HCT116 (cell line): ENCODE measurements around the gene ABCC2. TPM values are rescaled to one million over a fixed set of nuclear protein-coding genes. Genes with fewer than 3 reads are reported as not detected.

Experiments used
- ATAC-seq: fragments of 200-7000 bp; cut with Tn5 transposase; 2 replicates; pipeline ENCODE4 v1.9.1; 2020; ENCODE audit warnings: mild to moderate bottlenecking, moderate library complexity
- BruUV-seq: library from RNA; stranded (reverse); fragments of 400-500 nt; replicated peaks from 2 replicates; lab custom pipeline; 2021; lab: Mats Ljungman, UMichigan
- CTCF ChIA-PET: fragments of 300-600 bp; sonication (Branson Sonifier 250); formaldehyde crosslinking; loops from one replicate; lab custom pipeline; 2021; ENCODE audit warnings: antibody characterized with exemption; lab: Charles Lee
- POLR2A ChIA-PET: fragments of 300-600, 350-600 bp; sonication (Branson Sonifier 250); formaldehyde crosslinking; loops from one replicate; lab custom pipeline; 2021; ENCODE audit warnings: antibody characterized with exemption; lab: Charles Lee
- RAD21 ChIA-PET, 2 experiments: fragments of 300-600 bp; sonication (Branson Sonifier 250); formaldehyde crosslinking; loops; one replicate each; lab custom pipeline; 2023; ENCODE audit warnings: low total read pairs in 2 of 2; ENCODE audit not compliant: uncharacterized antibody in 2 of 2, unreplicated experiment in 2 of 2, low non-redundant PET in 1 of 2; lab: Charles Lee
- DNase-seq: peaks from one replicate; pipeline ENCODE4 v3.0.0-alpha.2; 2010; ENCODE audit warnings: low read depth, low spot score
- H2AFZ ChIP-seq: fragments of 200-600 bp; shearing (Covaris generic), sonication (generic); 2 replicates; pipeline ENCODE4 v1.6.1; 2017; ENCODE audit warnings: low read depth, mixed run types, mixed read lengths, antibody characterized with exemption, low read length; ENCODE audit not compliant: poor library complexity, severe bottlenecking
- H3K27ac ChIP-seq: 2 replicates; pipeline ENCODE4 v1.5.1; 2012; ENCODE audit warnings: low read depth, low read length
- H3K27me3 ChIP-seq: fragments of 200-600 bp; sonication (generic); 2 replicates; pipeline ENCODE4 v1.6.1; 2016; ENCODE audit warnings: mixed run types, low read length, mixed read lengths; ENCODE audit not compliant: insufficient read depth
- H3K36me3 ChIP-seq, 2 experiments: fragments of 200-500 bp in 1 of 2; fragments of 200-600 bp in 1 of 2; sonication (Bioruptor generic) in 1 of 2; sonication (generic) in 1 of 2; 2 replicates each; pipeline versions ENCODE4 v1.5.1 to v1.6.1; 2014 to 2016; ENCODE audit warnings: low read length in 2 of 2, inconsistent platforms in 1 of 2, mixed read lengths in 1 of 2, mixed run types in 1 of 2; ENCODE audit not compliant: insufficient read depth in 2 of 2, control insufficient read depth in 1 of 2
- H3K4me1 ChIP-seq, 2 experiments: fragments of 200-600 bp in 1 of 2; sonication (generic) in 1 of 2; 2 replicates each; pipeline versions ENCODE4 v1.5.1 to v1.6.1; 2012 to 2017; ENCODE audit warnings: low read length in 2 of 2, inconsistent platforms in 1 of 2, mild to moderate bottlenecking in 1 of 2, mixed read lengths in 1 of 2, mixed run types in 1 of 2, moderate library complexity in 1 of 2; ENCODE audit not compliant: insufficient read depth in 2 of 2, control insufficient read depth in 1 of 2
- H3K4me2 ChIP-seq: fragments of 200-600 bp; sonication (generic); 2 replicates; pipeline ENCODE4 v1.6.1; 2017; ENCODE audit warnings: mixed run types, low read length, mixed read lengths
- H3K4me3 ChIP-seq, 2 experiments: fragments of 200-600 bp in 1 of 2; sonication (generic) in 1 of 2; replicated peaks in 1 of 2; 2 replicates each; pipeline ENCODE4 v1.5.1; 2011 to 2016; ENCODE audit warnings: low read length in 2 of 2, control low read depth in 1 of 2, low read depth in 1 of 2, mild to moderate bottlenecking in 1 of 2, mixed read lengths in 1 of 2, mixed run types in 1 of 2
- H3K79me2 ChIP-seq: fragments of 200-600 bp; sonication (generic); 2 replicates; pipeline ENCODE4 v1.6.1; 2017; ENCODE audit warnings: mild to moderate bottlenecking, mixed run types, low read length, moderate library complexity, mixed read lengths; ENCODE audit not compliant: insufficient read depth
- H3K9ac ChIP-seq: fragments of 200-600 bp; sonication (generic); 2 replicates; pipeline ENCODE4 v1.6.1; 2016; ENCODE audit warnings: low read length, mixed read lengths
- H3K9me2 ChIP-seq: fragments of 200-600 bp; sonication (generic), shearing (Covaris generic); 2 replicates; pipeline ENCODE4 v1.6.1; 2017; ENCODE audit warnings: mixed run types, mild to moderate bottlenecking, moderate library complexity; ENCODE audit not compliant: insufficient read depth
- H3K9me3 ChIP-seq, 2 experiments: fragments of 200-500 bp in 1 of 2; fragments of 200-600 bp in 1 of 2; sonication (Bioruptor generic) in 1 of 2; sonication (generic) in 1 of 2; 2 replicates each; pipeline ENCODE4 v1.6.1; 2014 to 2017; ENCODE audit warnings: low read length in 2 of 2, mixed read lengths in 2 of 2, inconsistent platforms in 1 of 2, low read depth in 1 of 2, mild to moderate bottlenecking in 1 of 2, mixed run types in 1 of 2, moderate library complexity in 1 of 2; ENCODE audit not compliant: control insufficient read depth in 1 of 2, insufficient read depth in 1 of 2
- H4K20me1 ChIP-seq: fragments of 200-600 bp; sonication (generic), shearing (Covaris generic); 2 replicates; pipeline ENCODE4 v1.6.1; 2017; ENCODE audit warnings: mixed run types, mild to moderate bottlenecking, moderate library complexity; ENCODE audit not compliant: insufficient read depth
- CBX3 ChIP-seq: IDR thresholded peaks from 2 replicates; pipeline ENCODE4 v1.6.1; 2012; ENCODE audit warnings: low read depth
- ELF1 ChIP-seq: IDR thresholded peaks from 2 replicates; pipeline ENCODE4 v1.6.1; 2012; ENCODE audit warnings: low read depth, borderline replicate concordance
- EZH2 ChIP-seq: fragments of 200-600 bp; sonication (generic); IDR thresholded peaks from 2 replicates; pipeline ENCODE4 v1.6.1; 2017; ENCODE audit warnings: antibody characterized with exemption, mixed run types
- EZH2phosphoT487 ChIP-seq: fragments of 200-600 bp; IDR thresholded peaks from 2 replicates; pipeline ENCODE4 v1.6.1; 2018; ENCODE audit warnings: antibody characterized with exemption, borderline replicate concordance
- FOSL1 ChIP-seq: IDR thresholded peaks from 2 replicates; pipeline ENCODE4 v1.6.1; 2012; ENCODE audit warnings: low read depth
- JUND ChIP-seq: IDR thresholded peaks from 2 replicates; pipeline ENCODE4 v1.6.1; 2012
- POLR2A ChIP-seq: IDR thresholded peaks from 2 replicates; pipeline ENCODE4 v1.7.0; 2011; ENCODE audit warnings: borderline replicate concordance; ENCODE audit not compliant: insufficient read depth, insufficient read length; ENCODE audit errors: extremely low read depth
- POLR2AphosphoS5 ChIP-seq: IDR thresholded peaks from 2 replicates; pipeline ENCODE4 v1.6.1; 2011; ENCODE audit warnings: mild to moderate bottlenecking, low read depth, low read length, moderate library complexity
- RAD21 ChIP-seq: IDR thresholded peaks from 2 replicates; pipeline ENCODE4 v1.6.1; 2012; ENCODE audit warnings: low read depth, mild to moderate bottlenecking
- SIN3A ChIP-seq: IDR thresholded peaks from 2 replicates; pipeline ENCODE4 v1.6.1; 2012; ENCODE audit warnings: low read depth
- SP1 ChIP-seq: IDR thresholded peaks from 2 replicates; pipeline ENCODE4 v1.6.1; 2012; ENCODE audit warnings: low read depth
- TCF7L2 ChIP-seq: IDR thresholded peaks from 2 replicates; pipeline ENCODE4 v1.7.0; 2011; ENCODE audit warnings: borderline replicate concordance, inconsistent platforms; ENCODE audit not compliant: insufficient read depth, insufficient read length; ENCODE audit errors: extremely low read depth
- YY1 ChIP-seq: IDR thresholded peaks from 2 replicates; pipeline ENCODE4 v1.6.1; 2011; ENCODE audit warnings: low read length, low read depth, moderate library complexity, mild to moderate bottlenecking; ENCODE audit not compliant: insufficient replicate concordance; ENCODE audit errors: extremely low read depth
- ZFX ChIP-seq: fragments of 450-650 bp; IDR thresholded peaks from 2 replicates; pipeline ENCODE4 v1.6.1; 2017
- ZNF274 ChIP-seq: fragments of 200-500 bp; sonication (Bioruptor generic); IDR thresholded peaks from 2 replicates; pipeline ENCODE4 v1.6.1; 2014; ENCODE audit warnings: mild to moderate bottlenecking, low read depth, low read length, inconsistent platforms
- intact Hi-C: fragments of 100-400 bp; cut with micrococcal nuclease; formaldehyde crosslinking; loops from 2 replicates; pipeline ENCODE4 v1.10.0; 2022
- total RNA-seq: library from RNA; stranded (reverse); gene quantifications from one replicate; pipeline ENCODE4 v1.2.1, GENCODE V29; 2021; ENCODE audit not compliant: unreplicated experiment
- TF ChIP-seq, protein P1 (sequence below): IDR thresholded peaks from 2 replicates; pipeline ENCODE4 v1.6.1; 2012
- TF ChIP-seq, protein P2 (sequence below): IDR thresholded peaks from 2 replicates; pipeline ENCODE4 v1.6.1; 2011; ENCODE audit warnings: mild to moderate bottlenecking, low read length, moderate library complexity; ENCODE audit not compliant: insufficient replicate concordance; ENCODE audit errors: extremely low read depth
- TF ChIP-seq, protein P3 (sequence below), 3 experiments: fragments of 200-600 bp in 1 of 3; sonication (generic) in 1 of 3; IDR thresholded peaks in 2 of 3; conservative IDR thresholded peaks in 1 of 3; 2 replicates each; pipeline ENCODE4 v1.5.1; 2012 to 2017; ENCODE audit warnings: low read depth in 2 of 3, low read length in 2 of 3, antibody characterized with exemption in 1 of 3, borderline replicate concordance in 1 of 3, control low read depth in 1 of 3, mild to moderate bottlenecking in 1 of 3, mixed read lengths in 1 of 3, mixed run types in 1 of 3, moderate library complexity in 1 of 3; ENCODE audit not compliant: insufficient read depth in 1 of 3

The ABCC2 gene
- total RNA-seq, 1 experiment from 2014 or later, result 88.2 TPM

DNA sequence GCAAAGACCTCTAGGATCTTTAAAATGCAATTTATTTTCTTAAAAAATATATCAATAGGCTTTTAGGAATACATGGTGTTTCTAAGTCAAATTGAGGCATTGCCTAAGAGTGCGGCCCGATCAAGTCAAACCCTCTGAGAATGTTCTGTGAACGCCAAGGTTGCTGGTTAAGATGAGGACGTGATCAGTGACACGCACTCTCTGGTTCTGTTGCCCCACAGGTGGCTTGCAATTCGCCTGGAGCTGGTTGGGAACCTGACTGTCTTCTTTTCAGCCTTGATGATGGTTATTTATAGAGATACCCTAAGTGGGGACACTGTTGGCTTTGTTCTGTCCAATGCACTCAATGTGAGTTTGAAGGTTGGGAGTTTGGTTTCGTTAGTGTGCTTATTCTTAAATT lies 59.3 kb downstream of the ABCC2 start:
- H3K9me3 ChIP-seq, result no peaks in the 10 kb centered on the region
- no TSS peak for BruUV-seq
- H4K20me1 ChIP-seq, result no peaks in the 10 kb centered on the region
- ChIA-PET CTCF (no interaction called here), POLR2A (no interaction called here), RAD21 (no interaction called here)
- DNase-seq (no peak), ATAC-seq (no peak)
- no peak overlapping the region for H3K4me3 ChIP-seq
- no peak overlapping the region for H3K4me2 ChIP-seq
- no peak overlapping the region for H3K9ac ChIP-seq
- no peak overlapping the region for H2AFZ ChIP-seq
- H3K79me2 ChIP-seq, result no peaks in the 10 kb centered on the region
- no peak overlapping the region for H3K27ac ChIP-seq
- H3K9me2 ChIP-seq, result no peaks in the 10 kb centered on the region
- TF ChIP-seq, protein P1, sequence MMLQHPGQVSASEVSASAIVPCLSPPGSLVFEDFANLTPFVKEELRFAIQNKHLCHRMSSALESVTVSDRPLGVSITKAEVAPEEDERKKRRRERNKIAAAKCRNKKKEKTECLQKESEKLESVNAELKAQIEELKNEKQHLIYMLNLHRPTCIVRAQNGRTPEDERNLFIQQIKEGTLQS, result no peak
- no peak for TF ChIP-seq POLR2AphosphoS5
- TF ChIP-seq, all 23 proteins: peak for 0
- Histone ChIP-seq H3K27me3 (no peaks in the 10 kb centered on the region), H3K4me1 (no peaks in the 10 kb centered on the region), H3K36me3 (peaks cover 21 to 42% of the 10 kb centered on the region in 2 experiments; a peak in 3 of 4 replicates)
- intact Hi-C loops, result loop anchor here (10.0 kb wide), 1 partner anchor 593 kb away; no protein-coding TSS in a partner anchor

DNA sequence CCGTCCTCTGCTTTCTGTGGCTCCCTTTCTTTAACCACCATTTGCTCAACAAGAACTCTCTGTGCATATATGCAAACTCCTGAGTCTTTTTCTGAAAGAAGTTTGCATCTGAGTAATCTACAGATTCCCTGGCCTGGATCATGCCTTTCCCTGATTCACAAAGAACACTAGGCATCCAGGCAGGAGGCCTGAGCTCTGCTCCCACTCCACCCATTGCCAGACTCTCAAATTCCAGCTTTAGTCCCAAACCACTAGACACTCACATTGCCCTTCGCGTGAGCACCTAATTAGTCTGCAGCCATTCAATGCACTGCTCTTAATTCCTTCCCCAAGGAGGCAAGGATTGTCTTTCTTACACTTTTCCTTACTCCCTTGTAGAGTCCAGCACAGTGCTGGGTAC lies 60.9 kb downstream of the ABCC2 start:
- ATAC-seq, result no peak
- BruUV-seq, result no TSS peak
- Histone ChIP-seq H3K9ac (no peak overlapping the region), H3K36me3 (peaks cover 26 to 51% of the 10 kb centered on the region in 2 experiments; a peak in 3 of 4 replicates), H4K20me1 (no peaks in the 10 kb centered on the region), H3K9me3 (no peaks in the 10 kb centered on the region), H3K4me1 (no peaks in the 10 kb centered on the region), H3K9me2 (no peaks in the 10 kb centered on the region), H3K27me3 (no peaks in the 10 kb centered on the region), H3K27ac (peak overlapping the region; percentile 19; the same call in 1 of the 2 replicates), H3K79me2 (no peaks in the 10 kb centered on the region), H3K4me2 (no peak overlapping the region), H2AFZ (no peak overlapping the region), H3K4me3 (no peak overlapping the region)
- CTCF ChIA-PET, result interaction anchor here (4.0 kb wide), 1 partner anchor 201 kb away, joined by 68 read pairs; no protein-coding TSS in a partner anchor
- POLR2A ChIA-PET, result no interaction called here
- intact Hi-C loops, result loop anchor here (10.0 kb wide), 1 partner anchor 591 kb away; no protein-coding TSS in a partner anchor
- RAD21 ChIA-PET, result no interaction called here
- DNase-seq, result no peak
- no peak for TF ChIP-seq SIN3A
- TF ChIP-seq TCF7L2, result no peak
- no peak for TF ChIP-seq ZNF274
- TF ChIP-seq, protein P2, sequence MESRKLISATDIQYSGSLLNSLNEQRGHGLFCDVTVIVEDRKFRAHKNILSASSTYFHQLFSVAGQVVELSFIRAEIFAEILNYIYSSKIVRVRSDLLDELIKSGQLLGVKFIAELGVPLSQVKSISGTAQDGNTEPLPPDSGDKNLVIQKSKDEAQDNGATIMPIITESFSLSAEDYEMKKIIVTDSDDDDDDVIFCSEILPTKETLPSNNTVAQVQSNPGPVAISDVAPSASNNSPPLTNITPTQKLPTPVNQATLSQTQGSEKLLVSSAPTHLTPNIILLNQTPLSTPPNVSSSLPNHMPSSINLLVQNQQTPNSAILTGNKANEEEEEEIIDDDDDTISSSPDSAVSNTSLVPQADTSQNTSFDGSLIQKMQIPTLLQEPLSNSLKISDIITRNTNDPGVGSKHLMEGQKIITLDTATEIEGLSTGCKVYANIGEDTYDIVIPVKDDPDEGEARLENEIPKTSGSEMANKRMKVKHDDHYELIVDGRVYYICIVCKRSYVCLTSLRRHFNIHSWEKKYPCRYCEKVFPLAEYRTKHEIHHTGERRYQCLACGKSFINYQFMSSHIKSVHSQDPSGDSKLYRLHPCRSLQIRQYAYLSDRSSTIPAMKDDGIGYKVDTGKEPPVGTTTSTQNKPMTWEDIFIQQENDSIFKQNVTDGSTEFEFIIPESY, result no peak
- no peak for TF ChIP-seq EZH2
- TF ChIP-seq POLR2AphosphoS5, result no peak
- no peak for TF ChIP-seq ELF1
- no peak for TF ChIP-seq JUND
- no peak for TF ChIP-seq ZFX
- no peak for TF ChIP-seq YY1
- no peak for TF ChIP-seq POLR2A
- TF ChIP-seq CBX3, result no peak
- TF ChIP-seq EZH2phosphoT487, result no peak
- TF ChIP-seq, protein P3, sequence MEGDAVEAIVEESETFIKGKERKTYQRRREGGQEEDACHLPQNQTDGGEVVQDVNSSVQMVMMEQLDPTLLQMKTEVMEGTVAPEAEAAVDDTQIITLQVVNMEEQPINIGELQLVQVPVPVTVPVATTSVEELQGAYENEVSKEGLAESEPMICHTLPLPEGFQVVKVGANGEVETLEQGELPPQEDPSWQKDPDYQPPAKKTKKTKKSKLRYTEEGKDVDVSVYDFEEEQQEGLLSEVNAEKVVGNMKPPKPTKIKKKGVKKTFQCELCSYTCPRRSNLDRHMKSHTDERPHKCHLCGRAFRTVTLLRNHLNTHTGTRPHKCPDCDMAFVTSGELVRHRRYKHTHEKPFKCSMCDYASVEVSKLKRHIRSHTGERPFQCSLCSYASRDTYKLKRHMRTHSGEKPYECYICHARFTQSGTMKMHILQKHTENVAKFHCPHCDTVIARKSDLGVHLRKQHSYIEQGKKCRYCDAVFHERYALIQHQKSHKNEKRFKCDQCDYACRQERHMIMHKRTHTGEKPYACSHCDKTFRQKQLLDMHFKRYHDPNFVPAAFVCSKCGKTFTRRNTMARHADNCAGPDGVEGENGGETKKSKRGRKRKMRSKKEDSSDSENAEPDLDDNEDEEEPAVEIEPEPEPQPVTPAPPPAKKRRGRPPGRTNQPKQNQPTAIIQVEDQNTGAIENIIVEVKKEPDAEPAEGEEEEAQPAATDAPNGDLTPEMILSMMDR (IDR thresholded peaks at IDR 0.05 in 2 of 3, conservative IDR thresholded peaks at IDR 0.05 in 1 of 3; ENCODE audit: borderline replicate concordance in 1 of 3, insufficient read depth in 1 of 3, low read depth in 2 of 3, low read length in 2 of 3), result no peak
- no peak for TF ChIP-seq FOSL1
- TF ChIP-seq SP1, result no peak
- TF ChIP-seq RAD21, result no peak
